ENCODE measurements around the gene VPS26C.
A peak's percentile ranks its signal among the peaks of the same experiment; 100 is the strongest.

VPS26C gene

DNA sequence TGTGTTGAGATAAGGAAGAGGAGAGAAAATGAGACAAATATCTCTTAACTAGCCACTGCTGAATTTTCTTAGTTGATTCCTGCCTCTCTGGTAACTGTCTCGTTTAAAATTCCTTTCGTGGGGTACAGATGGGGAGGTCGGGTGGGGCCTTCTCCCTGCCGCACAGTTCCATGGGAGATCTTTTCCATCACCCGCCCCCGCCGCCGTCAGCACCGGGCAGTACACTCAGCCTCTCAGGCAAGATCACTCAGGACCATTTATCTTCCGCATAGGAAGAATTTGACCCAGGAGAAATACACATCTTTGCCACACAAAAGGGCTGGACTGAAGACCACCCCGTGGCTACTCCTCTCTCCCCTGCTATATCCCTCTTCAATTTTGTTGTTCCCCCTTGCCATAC, 2.3 kb upstream of the VPS26C start:
- no peak for TF ChIP-seq CTCF (IDR thresholded peaks at IDR 0.05)
- no peaks in the 10 kb centered on the region for H3K36me3 ChIP-seq
- peaks cover 6% of the 10 kb centered on the region for H3K27me3 ChIP-seq
- no peak overlapping the region for H3K4me3 ChIP-seq (ENCODE audit: low read depth in 1 of 2, low read length in 1 of 2)
- H3K9me3 ChIP-seq: no peaks in the 10 kb centered on the region
- no peak overlapping the region for H3K27ac ChIP-seq
- peaks cover 16 to 17% of the 10 kb centered on the region in 2 experiments for H3K4me1 ChIP-seq (ENCODE audit: control insufficient read depth in 1 of 2, insufficient read depth in 1 of 2, low read depth in 1 of 2, low read length in 1 of 2)

GRCh38 chr21:37268186-37268503, 1.0 kb upstream of the VPS26C start:
- Histone ChIP-seq H3K36me3 (no peaks in the 10 kb centered on the region), H3K4me3 (ENCODE audit: low read depth in 1 of 2, low read length in 1 of 2) (peak overlapping the region; percentile 76 to 93), H3K9me3 (no peaks in the 10 kb centered on the region), H3K4me1 (ENCODE audit: control insufficient read depth in 1 of 2, insufficient read depth in 1 of 2, low read depth in 1 of 2, low read length in 1 of 2) (peaks cover 20 to 25% of the 10 kb centered on the region in 2 experiments), H3K27ac (peak overlapping the region; percentile 93), H3K27me3 (no peaks in the 10 kb centered on the region)
- no peak for TF ChIP-seq CTCF (IDR thresholded peaks at IDR 0.05)

DNA sequence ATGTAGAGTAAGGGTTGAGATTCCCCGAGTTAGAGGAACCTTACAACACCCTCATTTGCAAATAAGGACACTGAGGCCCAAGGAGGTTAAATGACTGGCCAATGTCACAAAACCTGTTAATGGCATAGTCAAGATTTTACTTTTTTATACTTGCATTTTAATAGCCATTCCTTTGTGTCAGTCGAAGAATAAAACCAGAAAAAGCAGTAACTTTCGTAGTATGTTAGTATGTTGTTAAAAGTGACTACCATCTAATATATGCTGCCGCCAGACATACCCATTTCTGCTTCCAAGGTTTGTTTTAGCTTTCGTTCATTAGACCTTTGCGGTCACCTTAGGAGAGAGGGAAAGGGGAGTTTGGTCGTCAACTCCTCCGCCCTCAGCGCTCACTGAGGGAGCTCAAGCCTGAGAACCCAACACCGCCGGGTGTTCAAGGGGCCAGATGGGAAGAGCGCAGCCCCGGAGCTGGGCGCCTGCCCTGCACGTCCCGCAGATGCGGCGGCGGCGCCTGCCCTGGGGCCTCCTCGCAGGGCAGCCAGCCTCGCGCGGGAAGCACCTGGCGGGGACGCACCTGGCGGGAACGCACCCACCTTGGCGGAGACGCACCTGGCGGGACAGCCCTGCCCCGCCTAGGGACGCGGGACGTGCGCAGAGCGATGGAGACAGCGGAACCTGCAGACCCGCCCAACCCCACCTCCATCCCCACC, 466 bp downstream of the VPS26C start:
- Histone ChIP-seq H3K9me3 (no peaks in the 10 kb centered on the region), H3K27me3 (no peaks in the 10 kb centered on the region), H3K4me3 (ENCODE audit: low read depth in 1 of 2, low read length in 1 of 2) (peak overlapping the region; percentile 76 to 93), H3K27ac (peak overlapping the region; percentile 93), H3K4me1 (ENCODE audit: control insufficient read depth in 1 of 2, insufficient read depth in 1 of 2, low read depth in 1 of 2, low read length in 1 of 2) (peaks cover 20 to 29% of the 10 kb centered on the region in 2 experiments), H3K36me3 (no peaks in the 10 kb centered on the region)
- TF ChIP-seq CTCF (IDR thresholded peaks at IDR 0.05): no peak

DNA sequence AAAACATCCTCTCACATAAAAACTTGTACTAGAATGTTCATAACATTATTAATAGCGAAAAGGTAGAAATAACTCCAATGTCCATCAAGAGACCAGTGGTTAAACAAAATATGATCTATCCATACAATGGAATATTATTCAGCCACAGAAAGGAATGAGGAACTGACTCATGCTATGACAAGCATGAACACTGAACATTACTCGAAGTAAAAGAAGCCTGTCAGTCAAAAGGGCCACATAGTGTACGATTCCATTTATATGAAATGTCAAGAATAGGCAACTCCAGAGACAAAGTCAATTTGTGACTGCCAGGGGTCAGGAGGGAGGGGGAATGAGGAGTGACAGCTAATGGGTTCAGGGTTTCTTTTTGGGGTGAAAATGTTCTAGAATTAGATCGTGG, 2.3 kb downstream of the VPS26C start:
- Histone ChIP-seq H3K4me1 (ENCODE audit: control insufficient read depth in 1 of 2, insufficient read depth in 1 of 2, low read depth in 1 of 2, low read length in 1 of 2) (peaks cover 20 to 29% of the 10 kb centered on the region in 2 experiments), H3K9me3 (no peaks in the 10 kb centered on the region), H3K27ac (no peak overlapping the region), H3K36me3 (no peaks in the 10 kb centered on the region), H3K4me3 (ENCODE audit: low read depth in 1 of 2, low read length in 1 of 2) (no peak overlapping the region), H3K27me3 (no peaks in the 10 kb centered on the region)
- no peak for TF ChIP-seq CTCF (IDR thresholded peaks at IDR 0.05)

DNA sequence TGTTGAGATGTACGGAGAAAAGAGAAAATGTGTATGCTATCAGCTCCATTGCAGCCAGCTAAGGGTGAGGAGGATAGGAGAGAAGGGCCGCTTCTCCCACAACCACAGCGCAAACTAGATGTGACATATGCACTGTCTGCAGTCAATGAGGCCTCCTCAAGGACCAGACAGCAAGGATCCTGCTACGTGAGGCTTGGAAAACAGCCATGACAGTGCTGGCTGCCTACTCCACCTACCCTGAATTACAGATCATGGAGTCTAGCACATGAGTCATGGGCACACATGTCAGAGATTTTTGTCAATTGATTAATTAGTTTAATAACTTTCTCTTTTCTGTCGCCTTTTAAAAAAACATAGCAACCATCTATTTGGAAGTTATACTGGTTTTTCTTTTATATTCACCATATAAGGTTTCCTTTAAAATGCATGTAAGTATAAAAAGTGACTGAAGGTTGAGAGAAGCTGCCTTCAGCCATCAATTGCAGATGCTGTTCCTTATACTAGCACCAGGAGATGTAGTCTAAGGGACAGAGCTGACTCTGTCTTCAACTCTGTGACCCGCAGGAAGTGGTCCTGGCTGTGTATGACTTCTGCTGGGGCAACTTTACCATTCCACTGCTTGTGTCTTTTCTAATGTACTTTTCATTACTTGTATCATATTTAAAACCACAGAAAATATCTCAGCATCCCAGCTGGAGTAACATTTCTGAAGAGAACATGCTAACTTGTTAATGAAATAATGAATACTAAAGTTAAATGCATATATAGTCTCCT, 3.1 kb downstream of the VPS26C start:
- no peak for TF ChIP-seq CTCF (IDR thresholded peaks at IDR 0.05)
- Histone ChIP-seq H3K4me1 (ENCODE audit: control insufficient read depth in 1 of 2, insufficient read depth in 1 of 2, low read depth in 1 of 2, low read length in 1 of 2) (peaks cover 22 to 29% of the 10 kb centered on the region in 2 experiments), H3K27ac (peak overlapping the region; percentile 24), H3K9me3 (no peaks in the 10 kb centered on the region), H3K27me3 (no peaks in the 10 kb centered on the region), H3K36me3 (no peaks in the 10 kb centered on the region), H3K4me3 (ENCODE audit: low read depth in 1 of 2, low read length in 1 of 2) (no peak overlapping the region)
